ENCODE data around the gene PATZ1.

DNA sequence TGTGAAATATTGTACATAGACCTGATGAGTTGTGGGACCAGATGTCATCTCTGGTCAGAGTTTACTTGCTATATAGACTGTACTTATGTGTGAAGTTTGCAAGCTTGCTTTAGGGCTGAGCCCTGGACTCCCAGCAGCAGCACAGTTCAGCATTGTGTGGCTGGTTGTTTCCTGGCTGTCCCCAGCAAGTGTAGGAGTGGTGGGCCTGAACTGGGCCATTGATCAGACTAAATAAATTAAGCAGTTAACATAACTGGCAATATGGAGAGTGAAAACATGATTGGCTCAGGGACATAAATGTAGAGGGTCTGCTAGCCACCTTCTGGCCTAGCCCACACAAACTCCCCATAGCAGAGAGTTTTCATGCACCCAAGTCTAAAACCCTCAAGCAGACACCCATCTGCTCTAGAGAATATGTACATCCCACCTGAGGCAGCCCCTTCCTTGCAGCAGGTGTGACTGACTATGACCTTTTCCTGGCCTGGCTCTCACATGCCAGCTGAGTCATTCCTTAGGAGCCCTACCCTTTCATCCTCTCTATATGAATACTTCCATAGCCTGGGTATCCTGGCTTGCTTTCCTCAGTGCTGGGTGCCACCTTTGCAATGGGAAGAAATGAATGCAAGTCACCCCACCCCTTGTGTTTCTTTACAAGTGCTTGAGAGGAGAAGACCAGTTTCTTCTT, 66.2 kb downstream of the PATZ1 start:
- TF ChIP-seq CTCF (IDR thresholded peaks at IDR 0.05) = no peak
- TF ChIP-seq POLR2A (IDR thresholded peaks at IDR 0.05) = no peak

Data from testis (tissue), 2 donors.